Kidney capillary endothelial cell (primary cell): ENCODE results near the gene PSMB3.
"Not testable (repeated sequence)": the region's sequence is repeated elsewhere in the genome, so short reads cannot be mapped to it uniquely, and the experiment has no call there.

Experiments used
- DNase-seq: peaks from one replicate; pipeline ENCODE4 v3.0.0-alpha.2; 2018; ENCODE audit warnings: low spot score

PSMB3 gene

DNA sequence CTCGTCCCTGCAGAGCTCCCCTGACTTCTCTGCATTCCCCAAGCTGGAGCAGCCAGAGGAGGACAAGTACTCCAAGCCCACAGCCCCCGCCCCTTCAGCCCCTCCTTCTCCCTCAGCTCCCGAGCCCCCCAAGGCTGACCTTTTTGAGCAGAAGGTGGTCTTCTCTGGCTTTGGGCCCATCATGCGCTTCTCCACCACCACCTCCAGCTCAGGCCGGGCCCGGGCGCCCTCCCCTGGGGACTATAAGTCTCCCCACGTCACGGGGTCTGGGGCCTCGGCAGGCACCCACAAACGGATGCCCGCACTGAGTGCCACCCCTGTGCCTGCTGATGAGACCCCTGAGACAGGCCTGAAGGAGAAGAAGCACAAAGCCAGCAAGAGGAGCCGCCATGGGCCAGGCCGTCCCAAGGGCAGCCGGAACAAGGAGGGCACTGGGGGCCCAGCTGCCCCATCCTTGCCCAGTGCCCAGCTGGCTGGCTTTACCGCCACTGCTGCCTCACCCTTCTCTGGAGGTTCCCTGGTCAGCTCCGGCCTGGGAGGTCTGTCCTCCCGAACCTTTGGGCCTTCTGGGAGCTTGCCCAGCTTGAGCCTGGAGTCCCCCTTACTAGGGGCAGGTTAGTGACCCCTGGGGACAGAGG is 36.1 kb upstream of the PSMB3 start:
- DNase-seq, result no peak

DNA sequence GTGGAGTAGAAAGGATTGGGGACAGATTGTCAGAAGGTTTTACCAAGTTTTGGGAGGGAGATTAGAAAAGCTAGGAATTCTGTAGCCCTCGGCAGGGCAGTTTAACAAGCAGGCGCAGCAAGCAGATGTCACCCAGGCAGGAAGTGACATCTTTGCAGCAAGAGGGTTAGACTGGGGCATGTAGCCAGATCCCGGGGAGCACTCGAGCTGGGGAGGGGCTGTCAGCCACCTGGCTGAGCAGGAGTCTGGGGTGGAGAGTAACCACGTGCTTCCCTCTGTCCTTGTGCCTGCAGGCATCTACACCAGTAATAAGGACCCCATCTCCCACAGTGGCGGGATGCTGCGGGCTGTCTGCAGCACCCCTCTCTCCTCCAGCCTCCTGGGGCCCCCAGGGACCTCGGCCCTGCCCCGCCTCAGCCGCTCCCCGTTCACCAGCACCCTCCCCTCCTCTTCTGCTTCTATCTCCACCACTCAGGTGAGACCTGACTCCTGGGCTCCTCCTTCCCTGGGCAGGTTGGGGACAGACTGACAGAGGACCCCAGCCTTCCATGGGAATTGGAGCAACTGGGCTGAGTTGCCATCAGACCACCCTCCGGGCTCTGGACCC is 35.3 kb upstream of the PSMB3 start:
- DNase-seq, result no peak

DNA sequence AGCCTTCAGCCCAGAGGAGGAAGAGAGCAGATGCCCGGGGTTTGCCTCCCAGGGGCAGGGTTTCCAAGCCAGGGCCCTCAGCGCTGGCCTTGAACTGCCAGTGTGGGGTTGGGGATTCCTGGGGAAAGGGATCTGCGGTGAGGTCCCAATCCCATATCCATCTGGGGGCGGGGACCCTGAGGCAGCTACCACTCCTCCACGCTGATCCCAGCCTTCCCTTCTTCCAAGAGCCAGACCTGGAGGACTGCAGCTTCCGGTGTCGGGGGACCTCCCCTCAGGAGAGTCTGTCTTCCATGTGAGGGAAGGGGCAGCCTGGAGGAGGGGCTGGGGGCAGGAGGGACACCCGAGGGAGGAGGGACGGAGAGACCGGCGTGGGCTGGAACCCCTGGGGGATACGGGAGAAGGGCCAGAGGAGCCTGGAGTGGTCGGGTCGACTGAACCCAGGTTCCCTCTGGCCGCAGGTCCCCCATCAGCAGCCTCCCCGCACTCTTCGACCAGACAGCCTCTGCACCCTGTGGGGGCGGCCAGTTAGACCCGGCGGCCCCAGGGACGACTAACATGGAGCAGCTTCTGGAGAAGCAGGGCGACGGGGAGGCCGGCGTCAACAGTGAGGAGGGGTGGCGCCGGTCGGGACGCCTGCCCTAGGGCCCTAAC is 33.1 kb upstream of the PSMB3 start:
- DNase-seq, result no peak

DNA sequence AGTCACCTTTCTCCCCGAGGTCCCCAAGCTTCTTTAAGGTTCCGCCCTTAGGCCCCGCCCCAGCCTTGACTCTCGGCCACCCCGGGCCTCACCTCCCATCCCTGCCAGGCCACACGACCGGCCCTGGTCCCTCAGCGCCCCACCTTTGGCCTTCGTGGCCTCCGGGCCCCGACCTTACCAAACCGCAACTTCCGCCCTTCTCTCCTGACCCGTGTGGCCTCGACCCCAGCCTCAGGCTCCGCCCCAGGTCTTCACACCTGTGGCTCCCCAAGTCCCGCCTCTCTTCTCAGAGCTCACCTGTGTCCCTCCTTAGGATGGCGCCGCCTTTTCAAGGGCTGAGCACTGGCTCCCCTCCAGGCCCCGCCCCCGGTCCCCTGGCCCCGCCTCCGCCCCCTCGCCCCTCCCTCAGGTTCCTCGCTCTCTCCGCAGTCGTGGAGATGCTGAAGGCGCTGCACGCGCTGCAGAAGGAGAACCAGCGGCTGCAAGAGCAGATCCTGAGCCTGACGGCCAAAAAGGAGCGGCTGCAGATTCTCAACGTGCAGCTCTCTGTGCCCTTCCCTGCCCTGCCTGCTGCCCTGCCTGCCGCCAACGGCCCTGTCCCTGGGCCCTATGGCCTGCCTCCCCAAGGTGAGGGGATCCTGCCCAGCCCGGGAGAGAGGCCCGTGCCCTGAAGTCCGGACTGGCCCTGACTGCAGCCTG is 32.4 kb upstream of the PSMB3 start:
- no peak for DNase-seq

DNA sequence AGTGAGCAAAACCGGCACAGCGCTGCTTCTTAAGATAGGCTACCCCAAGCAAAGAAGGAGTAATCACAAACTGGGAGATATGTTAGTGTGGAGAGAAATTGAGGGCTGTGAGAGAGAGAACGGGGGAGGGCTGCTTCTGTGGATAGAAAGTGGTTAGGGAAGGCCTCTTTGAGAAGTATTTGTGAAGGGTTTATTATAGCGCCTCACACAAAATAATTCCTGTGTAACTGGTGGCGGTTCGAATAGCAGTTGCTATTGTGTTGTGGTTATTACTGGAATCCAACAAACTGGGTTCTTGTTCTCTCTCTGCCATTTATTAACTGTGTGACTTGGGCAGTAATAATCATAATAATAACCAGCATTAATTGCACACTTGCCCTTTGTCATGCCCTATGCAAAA is 31.6 kb upstream of the PSMB3 start:
- DNase-seq, result no peak

DNA sequence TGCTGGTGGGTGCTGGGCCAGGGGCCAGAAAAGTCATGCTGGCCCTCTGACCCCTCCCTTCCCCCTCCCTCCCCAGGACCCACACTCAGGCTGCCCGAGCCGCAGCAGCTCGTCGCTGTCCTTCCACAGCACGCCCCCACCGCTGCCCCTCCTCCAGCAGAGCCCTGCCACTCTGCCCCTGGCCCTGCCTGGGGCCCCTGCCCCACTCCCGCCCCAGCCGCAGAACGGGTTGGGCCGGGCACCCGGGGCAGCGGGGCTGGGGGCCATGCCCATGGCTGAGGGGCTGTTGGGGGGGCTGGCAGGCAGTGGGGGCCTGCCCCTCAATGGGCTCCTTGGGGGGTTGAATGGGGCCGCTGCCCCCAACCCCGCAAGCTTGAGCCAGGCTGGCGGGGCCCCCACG is 30.7 kb upstream of the PSMB3 start:
- no peak for DNase-seq

DNA sequence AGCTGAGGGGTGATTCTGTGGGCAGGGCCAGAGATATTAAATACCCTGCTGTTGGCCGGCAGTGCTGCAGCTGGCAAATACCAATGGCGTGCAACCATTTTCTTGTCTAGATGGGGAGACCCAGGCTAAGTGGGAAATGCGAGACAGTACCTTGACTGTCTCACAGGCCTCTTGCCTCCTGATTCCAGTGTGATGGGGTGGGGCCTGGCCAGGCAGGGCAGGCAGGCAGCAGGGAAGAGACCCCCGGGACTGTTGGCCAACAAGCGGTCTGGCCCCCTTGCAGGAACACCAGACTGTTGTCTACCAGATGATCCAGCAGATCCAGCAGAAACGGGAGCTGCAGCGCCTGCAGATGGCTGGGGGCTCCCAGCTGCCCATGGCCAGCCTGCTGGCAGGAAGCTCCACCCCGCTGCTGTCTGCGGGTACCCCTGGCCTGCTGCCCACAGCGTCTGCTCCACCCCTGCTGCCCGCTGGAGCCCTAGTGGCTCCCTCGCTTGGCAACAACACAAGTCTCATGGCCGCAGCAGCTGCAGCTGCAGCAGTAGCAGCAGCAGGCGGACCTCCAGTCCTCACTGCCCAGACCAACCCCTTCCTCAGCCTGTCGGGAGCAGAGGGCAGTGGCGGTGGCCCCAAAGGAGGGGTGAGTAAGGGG is 28.1 kb upstream of the PSMB3 start:
- DNase-seq, result no peak

DNA sequence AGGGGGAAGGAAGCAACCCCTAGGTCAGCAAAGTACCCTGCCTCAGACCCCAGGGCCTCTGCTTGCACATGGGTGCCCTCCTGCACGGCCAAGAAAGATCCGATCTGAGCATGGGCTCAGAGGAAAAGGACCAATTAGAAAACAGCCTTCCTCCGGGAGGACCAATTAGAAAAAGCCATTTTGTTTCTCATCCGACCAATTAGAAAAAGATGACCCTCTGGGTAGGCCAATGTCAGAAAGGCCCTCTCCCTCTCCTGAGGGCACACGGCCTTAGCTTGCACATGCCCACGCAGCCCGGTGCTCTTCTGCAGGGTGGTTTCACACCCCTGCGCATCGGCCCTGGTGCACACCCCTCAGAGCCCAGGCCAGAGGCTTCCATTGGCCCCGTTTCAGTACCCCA is 27.5 kb upstream of the PSMB3 start:
- no peak for DNase-seq

DNA sequence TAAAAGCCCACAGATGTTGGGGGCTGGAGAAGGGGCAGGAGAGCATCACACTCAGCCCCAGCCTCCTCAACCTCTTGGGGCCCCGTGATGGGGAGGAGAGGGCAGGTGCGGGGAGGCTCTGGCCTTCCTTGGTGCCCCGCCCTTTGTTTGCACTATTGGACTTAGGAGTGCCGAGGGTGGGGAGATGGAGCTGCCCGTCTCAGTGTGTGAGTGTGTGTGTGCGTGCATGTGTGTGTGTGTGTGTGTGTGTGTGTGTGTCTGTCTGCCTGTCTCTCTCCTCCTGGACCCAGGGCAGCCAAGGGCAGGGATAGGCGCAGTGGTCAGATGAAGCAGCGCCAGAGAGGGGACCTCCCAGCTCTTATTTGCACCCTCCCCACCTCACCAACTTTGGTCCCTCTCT is 26.4 kb upstream of the PSMB3 start:
- not testable (repeated sequence) for DNase-seq

DNA sequence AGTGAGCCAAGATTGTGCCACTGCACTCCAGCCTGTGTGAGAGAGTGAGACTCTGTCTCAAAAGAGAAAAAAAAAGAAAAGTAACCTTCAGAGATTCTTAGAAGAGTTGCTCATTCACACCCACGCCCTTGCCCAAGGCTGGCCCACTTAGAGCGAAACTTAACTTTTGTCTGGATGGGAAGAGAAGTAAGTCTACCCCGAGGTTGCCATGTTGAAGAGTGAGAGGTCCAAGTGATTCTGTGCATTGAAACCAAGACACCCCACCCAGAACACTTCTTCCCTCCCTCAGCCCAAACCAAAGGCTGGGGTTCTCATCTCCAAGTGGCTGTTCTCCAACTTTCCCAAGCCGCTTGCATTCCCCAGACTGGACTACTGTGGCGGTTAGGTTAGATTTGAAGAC is 24.8 kb upstream of the PSMB3 start:
- DNase-seq, result no peak

DNA sequence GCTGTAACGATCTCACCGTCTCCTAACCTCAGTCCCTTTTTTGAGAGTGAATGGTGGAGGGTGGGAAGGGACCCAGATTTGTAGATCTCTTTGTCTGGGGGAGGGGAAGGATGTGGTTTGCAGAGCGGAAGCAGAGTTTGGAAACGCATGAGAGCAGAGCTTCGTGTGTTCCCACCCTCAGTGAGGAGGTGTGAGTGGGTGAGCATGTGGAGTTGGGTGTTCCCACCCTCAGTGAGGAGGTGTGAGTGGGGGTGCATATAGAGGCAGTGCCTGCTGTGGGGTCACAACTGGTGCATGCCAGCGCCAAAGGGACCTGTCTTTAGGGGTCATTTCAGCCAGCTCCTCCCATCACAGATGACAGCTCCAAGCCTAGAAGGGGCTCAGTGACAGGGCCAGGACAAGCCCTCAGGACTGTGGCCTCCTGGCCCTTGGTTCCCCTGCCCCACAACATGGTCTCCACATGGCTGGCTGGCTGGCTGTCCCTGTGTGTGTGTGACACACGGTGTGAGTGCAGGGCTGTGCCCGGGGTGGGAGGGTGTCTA is 24.2 kb upstream of the PSMB3 start:
- DNase-seq, result no peak

DNA sequence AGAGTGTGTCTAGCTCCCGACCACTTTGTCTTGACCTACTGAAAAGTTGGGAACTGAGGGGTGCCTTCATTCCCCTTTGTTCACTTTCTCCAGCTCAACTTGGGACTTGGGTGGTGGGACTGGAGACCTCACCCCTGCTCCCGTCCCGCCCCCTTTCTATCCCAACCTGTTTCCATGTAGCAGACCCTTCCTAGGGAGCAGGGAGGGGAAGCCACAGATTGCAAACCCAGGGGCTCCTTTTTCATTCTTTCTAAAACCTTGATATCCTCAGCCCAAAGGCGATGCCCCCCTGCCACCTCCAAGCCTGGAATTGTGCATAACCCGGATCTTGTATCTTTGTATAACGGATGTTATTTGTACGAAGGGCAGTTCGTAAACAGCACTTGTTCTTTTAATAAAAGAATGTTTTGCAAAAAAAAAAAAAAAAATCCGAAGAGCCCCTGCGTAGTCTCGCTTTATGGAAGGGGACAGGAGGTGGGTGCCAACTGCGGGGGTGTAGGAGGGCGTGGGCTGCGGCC is 23.1 kb upstream of the PSMB3 start:
- DNase-seq, result no peak

DNA sequence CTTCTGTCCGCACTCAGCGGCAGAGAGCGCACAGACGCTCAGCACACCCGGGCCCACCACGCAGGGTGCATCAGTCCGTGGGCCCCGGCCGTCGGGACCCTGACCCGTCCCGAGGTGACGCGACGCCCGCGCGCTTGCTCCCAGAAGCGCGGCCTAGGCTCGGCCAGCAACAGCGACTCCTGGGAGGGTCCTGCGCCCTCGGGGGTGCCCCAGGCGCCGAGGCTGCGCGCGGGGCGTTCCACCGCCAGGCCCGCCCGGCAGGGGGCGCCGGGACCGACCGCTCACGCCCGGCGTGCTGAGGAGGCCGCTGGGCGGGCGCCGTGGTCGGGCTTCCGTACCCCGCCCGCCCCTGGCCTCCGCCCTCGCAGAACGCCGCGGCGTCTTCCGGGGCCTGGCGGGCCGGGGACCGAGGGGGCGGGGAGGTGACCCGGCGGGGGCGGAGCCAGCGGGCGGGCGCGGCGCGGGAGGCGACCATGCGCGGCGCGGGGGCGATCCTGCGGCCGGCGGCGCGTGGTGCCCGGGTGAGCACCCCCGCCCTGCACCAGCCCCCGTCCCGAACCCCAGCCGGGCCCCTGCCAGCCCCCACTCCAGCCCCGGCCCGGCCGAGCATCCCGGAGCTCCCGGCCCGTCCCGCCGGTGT is 22.5 kb upstream of the PSMB3 start, which contains the start of gene CISD3:
CISD3 (plus strand) TSS at position 456 of the 640 bp plus-strand sequence; CDS start at position 474, 18 bp downstream.
- DNase-seq, result peak; percentile 72

DNA sequence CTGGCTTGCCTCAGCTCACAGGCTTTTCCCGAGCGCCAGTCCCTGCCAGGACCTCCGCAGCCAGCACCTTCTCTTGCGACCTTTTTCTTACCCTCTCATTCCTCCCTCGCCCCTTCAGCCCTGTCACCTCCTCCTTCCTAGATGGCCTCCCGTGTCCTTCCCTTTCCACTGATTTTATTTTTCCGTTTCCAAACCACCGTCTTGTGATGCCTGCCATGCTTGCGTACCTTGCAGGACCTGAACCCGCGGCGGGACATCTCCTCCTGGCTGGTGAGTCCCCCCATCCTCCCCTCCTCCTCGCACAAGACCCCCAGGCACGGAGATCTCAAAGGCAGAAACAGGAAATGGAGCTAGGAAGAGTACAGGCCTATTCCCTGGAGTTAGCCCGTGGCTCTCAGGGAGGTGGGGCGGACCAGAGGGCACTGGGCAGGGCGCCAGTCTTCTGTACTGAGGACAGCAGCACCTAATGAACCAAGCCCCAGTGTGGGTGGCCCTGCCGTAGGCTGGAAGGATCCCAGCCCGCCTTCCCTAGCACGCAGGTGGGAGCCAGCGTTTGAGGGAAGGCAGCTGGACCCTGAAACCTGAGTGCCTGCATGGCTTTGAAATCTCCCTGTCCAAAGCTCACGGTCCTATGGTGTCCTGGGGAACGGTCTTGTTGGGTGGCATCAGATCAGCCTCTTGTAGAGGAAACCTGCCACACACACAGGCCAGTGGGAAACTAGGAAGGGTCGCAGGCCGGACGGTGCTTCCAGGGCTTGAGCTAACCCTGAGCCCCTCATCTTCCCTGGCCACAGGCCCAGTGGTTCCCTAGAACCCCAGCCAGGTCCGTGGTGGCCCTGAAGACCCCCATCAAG is 21.8 kb upstream of the PSMB3 start:
- no peak for DNase-seq

DNA sequence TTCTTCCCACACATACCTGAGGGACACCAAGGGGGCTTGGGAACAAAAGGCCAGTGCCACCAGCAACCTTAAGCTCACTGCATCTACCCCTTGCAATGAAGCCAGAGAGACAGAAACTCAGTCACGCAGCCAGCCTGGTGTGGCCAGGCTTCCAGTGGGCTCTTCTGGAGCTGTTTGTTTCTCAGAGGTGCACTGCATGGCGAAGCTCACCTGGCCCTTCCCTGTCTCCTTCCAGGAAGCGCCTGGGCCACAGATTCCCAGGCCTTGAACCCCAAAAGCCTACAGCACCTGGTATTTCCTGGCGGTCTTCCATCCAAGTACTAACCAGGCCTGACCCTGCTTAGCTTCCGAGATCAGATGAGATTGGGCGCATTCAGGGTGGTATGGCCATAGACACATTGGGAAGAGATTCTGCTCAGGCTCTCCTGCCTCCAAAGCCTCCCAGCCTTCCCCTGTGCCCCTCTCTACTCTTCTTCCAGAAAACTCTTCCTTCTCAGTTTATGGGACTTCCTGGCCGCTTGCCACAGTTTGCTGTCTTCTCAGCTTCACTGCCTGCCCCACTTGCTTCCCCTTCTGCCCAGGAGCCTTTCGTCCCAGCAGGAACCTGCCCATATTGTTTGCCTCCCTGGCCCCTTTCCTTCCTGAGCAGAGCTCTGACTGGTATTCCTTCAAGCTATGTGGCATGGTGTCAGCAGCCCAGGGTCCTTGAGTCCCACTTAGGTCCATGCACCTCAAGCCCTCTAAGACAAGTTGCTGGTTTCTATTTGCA is 20.8 kb upstream of the PSMB3 start:
- DNase-seq, result no peak

DNA sequence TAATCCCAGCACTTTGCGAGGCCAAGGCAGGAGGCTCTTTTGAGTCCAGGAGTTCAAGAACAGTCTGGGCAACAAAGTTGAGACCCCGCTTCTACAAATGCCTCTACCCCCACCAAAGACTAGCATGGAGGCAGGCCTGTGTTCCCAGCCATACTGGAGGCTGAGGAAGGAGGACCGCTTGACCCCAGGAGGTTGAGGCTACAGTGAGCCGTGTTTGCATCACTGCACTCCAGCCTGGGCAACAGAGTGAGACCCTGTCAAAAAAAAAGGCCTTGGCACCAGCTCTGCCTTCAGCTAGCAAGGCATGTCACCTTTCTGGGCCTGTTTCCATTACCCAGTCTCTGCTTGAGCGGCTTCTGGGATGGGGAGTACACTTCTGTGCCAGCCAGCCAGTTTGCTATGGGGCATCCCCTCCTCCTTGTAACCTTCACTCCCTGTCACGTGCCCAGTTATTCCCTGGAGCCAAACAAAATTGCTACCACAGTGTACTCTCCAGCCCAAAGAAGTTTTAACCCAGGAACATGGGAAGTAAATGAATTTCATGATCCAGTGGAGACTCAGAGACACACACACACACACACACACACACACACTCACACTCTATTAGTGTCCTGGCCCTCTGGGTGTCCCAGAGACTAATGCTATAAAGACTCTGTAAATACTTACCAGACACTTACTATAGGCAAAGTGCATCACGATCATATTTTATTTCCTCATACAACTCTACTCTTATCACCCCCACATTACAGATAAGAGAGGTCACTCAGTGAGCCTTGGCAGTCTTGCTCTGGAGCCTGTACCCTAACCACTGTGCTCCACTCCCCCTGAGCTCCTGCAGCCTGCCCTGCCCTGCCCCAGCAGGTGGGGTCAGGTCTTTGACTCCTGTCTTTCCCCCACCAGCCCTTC is 19.9 kb upstream of the PSMB3 start:
- DNase-seq, result no peak

DNA sequence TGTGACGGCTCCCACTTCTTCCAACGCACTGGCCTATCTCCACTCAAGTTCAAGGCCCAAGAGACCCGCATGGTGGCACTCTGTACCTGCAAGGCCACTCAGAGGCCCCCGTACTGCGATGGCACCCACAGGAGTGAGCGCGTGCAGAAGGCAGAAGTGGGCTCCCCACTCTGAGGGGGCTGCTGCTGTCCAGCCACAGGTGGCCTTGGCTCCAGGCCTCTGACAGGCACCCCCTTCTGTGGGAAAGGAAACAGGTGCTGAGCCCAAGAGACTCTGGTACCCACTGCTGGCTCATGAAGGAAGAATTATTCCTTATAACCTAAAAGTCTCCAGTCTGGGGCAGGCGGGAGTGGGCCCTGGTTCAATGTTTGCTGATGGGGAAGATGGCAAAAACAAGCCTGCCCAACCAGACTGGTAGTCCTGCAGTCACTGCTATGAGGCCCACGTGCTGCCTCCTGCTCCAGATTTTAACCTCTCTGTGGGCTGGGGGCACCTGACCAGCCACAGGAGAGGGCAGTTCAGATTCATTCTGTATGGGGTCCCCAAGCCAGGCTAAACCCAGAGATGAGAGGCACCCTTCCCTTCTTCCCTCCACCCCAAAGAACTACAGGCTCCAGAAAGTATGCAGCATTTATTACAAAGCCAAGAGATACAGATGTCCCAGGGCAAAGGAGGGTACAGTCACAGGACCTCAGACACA is 19.1 kb upstream of the PSMB3 start:
- no peak for DNase-seq
